ENCODE measurements around the gene ARG2.

Gene ARG2

DNA sequence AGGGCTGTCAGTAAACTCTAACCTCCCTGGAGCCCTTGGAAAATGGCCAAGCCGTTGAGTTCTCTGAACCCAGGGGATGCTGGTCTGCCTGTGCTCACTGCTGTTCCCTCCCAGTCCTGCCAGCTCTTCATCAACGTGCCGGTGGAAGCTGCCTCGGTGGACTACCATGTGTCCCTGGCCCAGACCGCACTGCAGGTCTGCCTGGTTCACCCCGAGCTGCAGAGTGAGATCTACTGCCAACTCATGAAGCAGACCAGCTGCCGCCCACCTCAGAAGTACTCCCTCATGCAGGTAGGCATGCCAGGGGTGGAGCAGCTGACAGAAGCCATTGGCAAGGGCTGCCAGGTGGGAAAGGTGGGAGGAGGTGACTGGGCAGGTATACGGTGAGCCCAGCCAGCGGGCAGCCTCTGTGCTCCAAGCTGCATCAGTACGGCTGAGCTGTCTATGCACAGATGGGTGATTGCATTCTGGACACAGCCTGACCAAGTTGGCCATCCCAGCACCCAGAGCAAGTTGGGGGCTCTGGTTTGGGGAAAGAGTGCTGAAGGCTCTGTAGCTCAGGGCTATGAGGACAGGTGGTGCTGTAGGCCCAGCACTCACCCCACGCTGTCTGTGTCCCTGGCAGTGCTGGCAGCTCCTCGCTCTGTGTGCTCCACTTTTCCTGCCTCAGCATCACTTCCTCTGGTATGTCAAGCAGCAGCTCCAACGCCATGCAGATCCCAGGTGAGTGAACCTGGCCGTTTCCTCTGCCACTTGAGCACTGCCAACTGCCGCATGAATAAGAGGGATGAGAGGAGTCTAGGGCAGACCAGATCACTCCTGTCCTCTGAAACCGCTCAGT is 41.6 kb upstream of the ARG2 start:
- DNase-seq (ENCODE audit: low spot score), result no peak
- ChIA-PET CTCF (interaction anchor here (0.6 to 2.0 kb wide), 3 partner anchors 121 to 151 kb away, joined by 3 to 9 read pairs (median 3); no protein-coding TSS in a partner anchor), POLR2A (ENCODE audit: low non-redundant PET) (no interaction called here)
- no peak overlapping the region for H3K27ac ChIP-seq
- TF ChIP-seq, protein P1, sequence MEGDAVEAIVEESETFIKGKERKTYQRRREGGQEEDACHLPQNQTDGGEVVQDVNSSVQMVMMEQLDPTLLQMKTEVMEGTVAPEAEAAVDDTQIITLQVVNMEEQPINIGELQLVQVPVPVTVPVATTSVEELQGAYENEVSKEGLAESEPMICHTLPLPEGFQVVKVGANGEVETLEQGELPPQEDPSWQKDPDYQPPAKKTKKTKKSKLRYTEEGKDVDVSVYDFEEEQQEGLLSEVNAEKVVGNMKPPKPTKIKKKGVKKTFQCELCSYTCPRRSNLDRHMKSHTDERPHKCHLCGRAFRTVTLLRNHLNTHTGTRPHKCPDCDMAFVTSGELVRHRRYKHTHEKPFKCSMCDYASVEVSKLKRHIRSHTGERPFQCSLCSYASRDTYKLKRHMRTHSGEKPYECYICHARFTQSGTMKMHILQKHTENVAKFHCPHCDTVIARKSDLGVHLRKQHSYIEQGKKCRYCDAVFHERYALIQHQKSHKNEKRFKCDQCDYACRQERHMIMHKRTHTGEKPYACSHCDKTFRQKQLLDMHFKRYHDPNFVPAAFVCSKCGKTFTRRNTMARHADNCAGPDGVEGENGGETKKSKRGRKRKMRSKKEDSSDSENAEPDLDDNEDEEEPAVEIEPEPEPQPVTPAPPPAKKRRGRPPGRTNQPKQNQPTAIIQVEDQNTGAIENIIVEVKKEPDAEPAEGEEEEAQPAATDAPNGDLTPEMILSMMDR (conservative IDR thresholded peaks at IDR 0.05; ENCODE audit: low read depth), result no peak

DNA sequence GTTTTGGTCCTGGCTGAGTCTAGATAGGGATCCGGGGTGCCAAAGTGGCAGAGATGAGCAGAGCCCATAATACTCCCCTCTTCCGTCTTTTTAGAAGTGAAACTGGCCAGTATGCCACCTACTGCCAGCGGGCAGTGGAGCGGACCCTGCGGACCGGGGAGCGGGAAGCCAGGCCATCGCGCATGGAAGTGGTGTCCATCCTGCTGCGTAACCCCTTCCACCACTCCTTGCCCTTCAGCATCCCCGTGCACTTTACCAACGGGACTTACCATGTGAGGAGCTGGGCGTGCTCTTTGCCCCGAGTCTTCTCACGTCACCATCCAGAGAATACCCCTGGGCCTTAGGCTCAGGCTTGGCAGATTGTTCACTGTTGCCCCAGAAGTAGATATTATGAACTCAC is 40.7 kb upstream of the ARG2 start:
- TF ChIP-seq, protein P1 (conservative IDR thresholded peaks at IDR 0.05; ENCODE audit: low read depth), result no peak
- no peak overlapping the region for H3K27ac ChIP-seq
- ChIA-PET POLR2A (ENCODE audit: low non-redundant PET) (no interaction called here), CTCF (interaction anchor here (0.7 to 2.0 kb wide), 5 partner anchors 52 to 151 kb away, joined by 4 to 9 read pairs (median 6); no protein-coding TSS in a partner anchor)
- DNase-seq (ENCODE audit: low spot score), result no peak

DNA sequence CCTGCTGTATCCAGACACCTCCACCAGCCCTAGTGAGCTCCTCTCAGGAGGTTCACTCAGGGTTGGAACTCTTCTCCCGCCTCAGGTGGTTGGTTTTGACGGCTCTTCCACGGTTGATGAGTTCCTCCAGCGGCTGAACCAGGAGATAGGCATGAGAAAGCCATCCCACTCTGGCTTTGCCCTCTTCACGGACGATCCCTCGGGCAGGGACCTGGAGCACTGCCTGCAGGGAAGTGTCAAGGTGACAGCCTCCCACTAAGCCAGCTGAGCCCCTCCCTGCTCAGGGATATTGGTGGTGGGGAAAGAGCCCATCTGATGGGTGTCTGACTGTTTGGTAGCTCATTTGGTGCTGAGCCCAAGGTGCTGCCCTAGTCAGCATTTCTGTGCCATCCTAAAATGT is 40.1 kb upstream of the ARG2 start:
- TF ChIP-seq, protein P1 (conservative IDR thresholded peaks at IDR 0.05; ENCODE audit: low read depth), result no peak
- DNase-seq (ENCODE audit: low spot score), result no peak
- H3K27ac ChIP-seq, result no peak overlapping the region
- POLR2A ChIA-PET (ENCODE audit: low non-redundant PET), result no interaction called here
- CTCF ChIA-PET, result interaction anchor here (1.1 to 2.6 kb wide), 4 partner anchors 8 to 152 kb away, joined by 4 to 20 read pairs (median 7); no protein-coding TSS in a partner anchor

DNA sequence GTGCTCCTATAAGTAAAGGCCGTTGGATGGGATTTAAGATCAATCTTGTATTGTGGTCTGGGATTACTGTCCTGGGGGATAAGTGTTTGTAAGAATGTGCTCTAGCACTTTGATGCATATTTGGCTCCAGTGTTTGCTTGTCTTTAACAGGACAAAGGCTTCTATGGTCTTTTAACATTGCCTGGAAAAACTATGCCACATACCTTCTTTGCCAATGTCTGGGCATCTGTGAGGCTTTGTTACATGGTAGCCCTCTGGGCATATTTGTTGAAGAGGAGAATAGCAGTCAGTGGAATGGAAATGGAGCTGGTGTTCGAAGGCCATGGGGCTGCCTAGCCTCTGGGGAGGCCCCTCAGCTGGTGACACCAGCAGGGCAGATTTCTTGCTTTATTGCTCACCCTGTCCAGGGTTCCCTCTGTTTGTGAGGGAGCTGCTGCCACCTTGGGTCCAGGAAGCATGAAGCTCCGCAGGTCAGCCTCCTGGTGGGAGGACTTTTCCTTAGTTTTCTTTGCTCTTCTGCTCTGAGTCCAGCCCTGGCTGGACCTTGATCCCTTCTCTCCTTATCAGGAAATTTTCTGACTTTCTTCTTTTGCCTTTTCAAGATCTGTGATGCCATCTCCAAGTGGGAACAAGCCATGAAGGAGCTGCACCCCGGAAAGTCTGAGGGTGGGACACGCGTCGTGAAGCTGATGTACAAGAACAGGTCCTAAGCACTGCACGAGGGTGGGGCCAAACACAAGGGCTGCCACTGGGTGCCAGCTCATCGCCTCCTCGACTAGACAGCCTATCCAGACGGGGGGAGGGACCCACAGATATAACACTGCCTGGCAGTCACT is 39.2 kb upstream of the ARG2 start:
- ChIA-PET CTCF (interaction anchor here (0.8 to 2.6 kb wide), 6 partner anchors 9 to 153 kb away, joined by 4 to 20 read pairs (median 6); no protein-coding TSS in a partner anchor), POLR2A (ENCODE audit: low non-redundant PET) (no interaction called here)
- no peak overlapping the region for H3K27ac ChIP-seq
- DNase-seq (ENCODE audit: low spot score), result no peak
- TF ChIP-seq, protein P1 (conservative IDR thresholded peaks at IDR 0.05; ENCODE audit: low read depth), result no peak

DNA sequence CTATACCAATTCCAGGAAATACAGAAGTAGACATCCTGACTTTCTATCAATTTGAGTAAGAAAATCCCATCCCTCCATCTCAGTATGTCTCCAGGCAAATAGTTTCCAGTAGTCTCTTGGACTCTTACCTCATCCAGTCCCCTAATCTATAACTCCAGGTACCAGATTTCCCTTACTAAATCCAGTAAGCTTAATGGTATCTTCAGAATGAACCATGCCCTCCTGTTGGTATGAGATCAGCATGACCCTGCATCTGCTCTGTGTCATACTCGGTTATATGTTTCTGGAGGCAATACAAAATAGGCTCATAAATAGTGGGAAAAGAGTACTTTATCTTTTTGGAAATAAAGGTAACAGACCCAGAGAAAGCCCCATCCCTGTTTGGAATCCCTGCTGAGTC is 38.1 kb upstream of the ARG2 start:
- DNase-seq (ENCODE audit: low spot score), result no peak
- ChIA-PET POLR2A (ENCODE audit: low non-redundant PET) (no interaction called here), CTCF (interaction anchor here (1.2 to 5.9 kb wide), 3 partner anchors 10 to 123 kb away, joined by 5 to 37 read pairs (median 20); no protein-coding TSS in a partner anchor)
- TF ChIP-seq, protein P1 (conservative IDR thresholded peaks at IDR 0.05; ENCODE audit: low read depth), result no peak
- no peak overlapping the region for H3K27ac ChIP-seq

DNA sequence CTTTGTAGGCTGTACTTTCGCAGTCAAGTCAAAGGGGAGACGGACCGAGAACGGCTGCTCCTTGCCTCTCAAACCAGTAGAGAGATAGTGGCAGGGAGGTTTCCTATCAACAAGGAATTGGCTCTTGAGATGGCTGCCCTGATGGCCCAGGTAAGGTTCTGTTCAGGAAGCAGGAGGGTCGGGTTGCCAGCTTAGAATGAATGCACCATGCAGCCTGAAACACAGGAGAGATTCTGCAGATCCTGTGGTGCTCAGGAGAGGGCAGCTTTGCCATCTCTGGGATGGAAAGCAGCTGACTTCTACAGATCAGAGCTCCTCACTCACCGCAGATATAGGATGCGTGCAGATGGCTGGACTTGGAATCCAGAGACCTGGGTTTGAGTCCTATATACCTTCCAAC is 37.7 kb upstream of the ARG2 start:
- POLR2A ChIA-PET (ENCODE audit: low non-redundant PET), result no interaction called here
- CTCF ChIA-PET, result interaction anchor here (2.6 to 5.9 kb wide), 2 partner anchors 11 to 122 kb away, joined by 20 to 37 read pairs; no protein-coding TSS in a partner anchor
- no peak overlapping the region for H3K27ac ChIP-seq
- DNase-seq (ENCODE audit: low spot score), result no peak
- TF ChIP-seq, protein P1 (conservative IDR thresholded peaks at IDR 0.05; ENCODE audit: low read depth), result no peak

Data from RWPE1 (cell line).